GM12891 (cell line): Measurements from ENCODE around the gene PCMT1.
"Not testable (repeated sequence)": the region's sequence is repeated elsewhere in the genome, so short reads cannot be mapped to it uniquely, and the experiment has no call there.

ENCODE experiments used
- DNase-seq: peaks from one replicate; pipeline ENCODE4 v3.0.0; 2011; ENCODE audit warnings: low spot score; ENCODE audit not compliant: insufficient read length
- FAIRE-seq: peaks from 2 replicates; lab custom pipeline; 2011; peaks lifted over from hg19 to GRCh38; lab: Jason Lieb, UNC
- PAX5 ChIP-seq: IDR thresholded peaks from 2 replicates; pipeline ENCODE4 v1.6.1; 2011; ENCODE audit warnings: low read length, moderate library complexity, mild to moderate bottlenecking; ENCODE audit not compliant: insufficient read depth, severe bottlenecking
- POLR2A ChIP-seq: IDR thresholded peaks from 2 replicates; pipeline ENCODE4 v1.6.1; 2011; ENCODE audit warnings: low read depth, low read length, control low read depth
- POLR2AphosphoS5 ChIP-seq: IDR thresholded peaks from 2 replicates; pipeline ENCODE4 v1.6.1; 2011; ENCODE audit warnings: low read depth, low read length, control low read depth
- POU2F2 ChIP-seq: IDR thresholded peaks from 2 replicates; pipeline ENCODE4 v1.6.1; 2011; ENCODE audit warnings: low read depth, mild to moderate bottlenecking, control low read depth, low read length, moderate library complexity
- SPI1 ChIP-seq: IDR thresholded peaks from 2 replicates; pipeline ENCODE4 v1.6.1; 2011; ENCODE audit warnings: low read depth, low read length, control low read depth
- TAF1 ChIP-seq: IDR thresholded peaks from 2 replicates; pipeline ENCODE4 v1.6.1; 2011; ENCODE audit warnings: low read depth, low read length, control low read depth

PCMT1 gene

GRCh38 chr6:149852180-149852579 lies 102.6 kb downstream of the PCMT1 start:
- FAIRE-seq = no peak
- DNase-seq = no peak
- TF ChIP-seq TAF1 (no peak), PAX5 (no peak), SPI1 (peak; percentile 81)

DNA sequence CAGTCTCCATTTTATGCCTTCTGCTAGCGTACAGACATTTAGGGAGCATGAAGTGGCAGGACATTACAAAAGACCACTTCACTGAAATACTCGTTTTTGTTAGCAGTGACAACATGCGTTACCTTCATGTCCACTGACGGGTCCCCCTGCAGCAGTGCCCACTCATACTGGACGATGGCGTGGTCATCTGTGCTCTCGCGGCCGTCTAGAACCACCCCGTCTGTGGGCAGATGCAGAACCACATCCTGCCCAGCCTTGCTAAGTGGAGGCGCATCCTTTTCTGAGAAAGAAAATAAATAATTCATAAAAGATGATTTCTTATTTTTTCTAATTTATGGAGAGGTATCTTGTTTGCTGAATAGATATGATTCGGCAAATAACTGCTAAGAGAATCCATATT lies 103.3 kb downstream of the PCMT1 start:
- FAIRE-seq (no peak), DNase-seq (no peak)
- TF ChIP-seq PAX5 (no peak), POU2F2 (no peak), POLR2AphosphoS5 (no peak), SPI1 (no peak), POLR2A (no peak), TAF1 (no peak)

DNA sequence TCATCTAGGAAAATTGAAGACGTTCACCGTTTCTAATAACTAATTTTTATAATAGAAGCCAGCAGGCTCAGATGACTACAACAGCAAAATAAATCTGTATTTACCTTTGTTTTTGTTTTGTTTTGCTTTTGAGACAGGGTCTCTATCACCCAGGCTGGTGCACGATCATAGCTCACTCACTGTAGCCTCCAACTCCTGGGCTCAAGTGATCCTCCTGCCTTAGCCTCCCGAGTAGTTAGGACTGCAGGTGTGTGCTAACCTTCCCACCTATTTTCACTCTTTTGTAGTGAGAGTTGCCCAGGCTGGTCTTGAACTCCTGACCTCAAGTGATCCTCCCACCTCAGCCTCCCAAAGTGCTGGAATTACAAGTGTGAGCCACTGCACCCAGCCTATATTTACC lies 104.5 kb downstream of the PCMT1 start:
- DNase-seq, FAIRE-seq: not testable (repeated sequence)

DNA sequence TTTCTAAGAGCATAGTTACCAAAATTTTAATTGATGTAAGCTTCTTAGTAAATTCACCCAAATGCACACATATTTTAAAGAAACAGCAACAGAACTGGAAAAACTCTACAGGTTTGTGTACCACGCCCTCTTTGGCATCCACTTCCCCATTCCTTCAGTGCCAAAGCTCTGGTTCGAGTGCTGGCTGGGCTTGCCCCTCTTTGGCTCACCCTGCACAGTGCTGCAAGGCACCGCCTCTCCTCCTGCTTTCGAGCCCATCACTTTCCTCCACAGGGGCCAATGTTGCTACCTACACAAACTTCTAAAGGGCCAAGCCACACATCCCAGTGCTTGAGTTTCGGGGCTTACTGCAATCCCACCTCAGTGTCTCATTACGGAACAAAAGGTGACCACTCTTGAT lies 105.0 kb downstream of the PCMT1 start:
- DNase-seq (no peak), FAIRE-seq (no peak)
- peak; percentile 32 for TF ChIP-seq SPI1
- TF ChIP-seq POU2F2 = no peak
- no peak for TF ChIP-seq PAX5
- no peak for TF ChIP-seq POLR2AphosphoS5

- TF ChIP-seq SPI1 (no peak), POLR2A (no peak), PAX5 (no peak), POU2F2 (no peak), TAF1 (no peak), POLR2AphosphoS5 (no peak)
- DNase-seq = no peak
- no peak for FAIRE-seq
These were observed 105.6 kb downstream of the PCMT1 start for GRCh38 chr6:149855040-149855654.

- TF ChIP-seq TAF1 (no peak), PAX5 (no peak), POLR2A (no peak)
- no peak for DNase-seq
- FAIRE-seq = no peak
These were observed 106.2 kb downstream of the PCMT1 start for GRCh38 chr6:149855741-149856140.

GRCh38 chr6:149856256-149856994 lies 106.9 kb downstream of the PCMT1 start:
- FAIRE-seq (no peak), DNase-seq (no peak)
- no peak for TF ChIP-seq SPI1
- TF ChIP-seq TAF1 = no peak
- no peak for TF ChIP-seq POLR2AphosphoS5
- no peak for TF ChIP-seq POU2F2

DNA sequence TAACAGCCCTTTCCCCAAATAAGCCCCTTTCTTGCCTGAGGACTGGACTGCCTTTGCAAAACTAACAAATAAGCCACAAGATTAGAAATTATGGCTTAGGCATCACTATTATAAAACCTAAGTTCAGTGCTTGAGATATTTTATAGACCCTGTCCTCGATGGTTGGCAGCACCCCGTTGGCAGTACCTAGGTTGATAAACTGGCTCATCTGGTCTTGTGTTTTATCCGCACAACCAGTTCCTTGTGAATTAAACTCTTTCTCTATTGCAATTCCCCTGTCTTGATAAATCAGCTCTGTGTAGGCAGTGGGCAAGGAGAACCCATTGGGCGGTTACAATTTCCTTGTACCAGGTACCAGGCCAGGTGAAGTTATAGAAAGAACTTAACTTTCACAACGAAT lies 108.0 kb downstream of the PCMT1 start:
- DNase-seq (no peak), FAIRE-seq (no peak)
- TF ChIP-seq SPI1 = no peak

DNA sequence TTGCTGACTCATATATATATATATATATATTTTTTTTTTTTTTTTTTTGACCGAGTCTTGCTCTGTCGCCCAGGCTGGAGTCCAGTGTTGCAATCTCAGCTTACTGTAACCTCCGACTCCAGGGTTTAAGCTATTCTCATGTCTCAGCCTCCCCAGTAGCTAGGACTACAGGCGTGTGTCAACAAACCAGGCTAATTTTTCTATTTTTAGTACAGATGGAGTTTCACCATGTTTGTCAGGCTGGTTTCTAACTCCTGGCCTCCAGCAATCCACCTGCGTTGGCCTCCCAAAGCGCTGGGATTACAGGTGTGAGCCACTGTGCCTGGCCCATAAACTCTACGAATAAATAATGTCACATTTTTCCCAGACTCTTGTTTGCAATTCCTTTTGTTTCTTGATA lies 109.8 kb downstream of the PCMT1 start:
- no peak for FAIRE-seq
- TF ChIP-seq POU2F2 (no peak), PAX5 (no peak), POLR2AphosphoS5 (no peak), POLR2A (no peak), SPI1 (no peak), TAF1 (no peak)

GRCh38 chr6:149859938-149860337 lies 110.4 kb downstream of the PCMT1 start:
- FAIRE-seq (no peak), DNase-seq (no peak)

More for the DNA sequence above, 109.8 kb downstream of the PCMT1 start:
- DNase-seq = no peak

DNA sequence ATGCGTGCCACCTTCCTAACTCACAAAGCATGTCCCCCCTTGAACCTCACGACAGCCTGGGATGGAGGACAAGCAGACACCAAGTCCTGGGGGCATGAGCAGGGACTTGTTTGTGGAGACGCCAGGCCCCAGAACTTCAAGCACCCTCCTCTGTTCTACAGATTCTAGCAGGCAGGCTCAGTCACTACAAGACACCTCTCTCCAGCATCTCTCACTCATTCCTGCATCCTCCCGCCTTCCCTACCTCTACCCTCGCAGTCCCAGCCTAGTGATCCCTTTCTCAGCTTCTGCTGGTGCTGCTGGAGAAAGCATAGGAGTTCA lies 110.9 kb downstream of the PCMT1 start:
- no peak for TF ChIP-seq TAF1
- DNase-seq (no peak), FAIRE-seq (no peak)

More at GRCh38 chr6:149859938-149860337, 110.4 kb downstream of the PCMT1 start:
- TF ChIP-seq PAX5 (no peak), TAF1 (no peak), SPI1 (no peak), POLR2AphosphoS5 (no peak), POU2F2 (no peak), POLR2A (no peak)
